ENCODE results near the gene FGF21.

The FGF21 gene

DNA sequence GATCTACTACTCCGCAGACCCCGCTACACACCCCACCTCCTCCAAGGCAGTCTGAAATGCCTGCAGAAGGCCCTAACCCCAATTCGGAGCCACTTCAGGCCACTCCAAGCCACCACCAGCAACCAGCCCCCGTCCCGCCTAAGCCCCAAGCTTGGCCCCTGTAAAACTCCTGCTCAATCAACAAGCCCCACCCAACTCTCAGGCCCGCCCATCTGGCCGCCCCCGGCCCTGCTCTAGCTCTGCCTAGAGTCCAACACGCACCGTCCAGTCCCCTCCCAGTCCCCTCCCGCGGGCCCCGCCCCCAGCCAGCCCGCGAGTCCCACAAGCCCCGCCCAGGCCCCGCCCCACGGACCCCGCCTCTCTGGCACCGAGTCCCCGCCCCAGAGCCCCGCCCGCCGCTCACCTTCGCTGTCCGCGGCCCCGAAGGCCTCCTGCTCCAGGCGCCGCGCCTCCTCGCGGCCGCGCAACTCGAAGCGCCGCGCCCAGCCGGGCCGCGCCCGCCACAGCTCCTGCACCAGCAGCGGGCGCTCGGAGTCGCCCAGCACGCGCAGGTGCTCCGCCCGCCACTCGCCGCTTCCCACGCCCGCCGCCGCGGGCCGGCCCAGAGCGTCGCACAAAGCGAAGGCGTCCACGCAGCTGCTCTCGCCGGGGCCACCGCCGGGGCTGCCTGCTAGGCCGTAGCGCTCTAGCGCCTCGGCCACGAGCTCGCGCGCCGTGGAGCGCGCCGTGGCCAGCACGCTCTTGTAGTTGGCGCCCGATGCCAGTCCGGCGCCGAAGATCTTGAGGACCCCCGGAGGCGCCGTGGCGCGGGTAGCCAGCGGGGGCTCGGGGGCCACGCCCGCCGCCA lies 16.5 kb upstream of the FGF21 start:
- FAIRE-seq = no peak
- peak; percentile 85 for DNase-seq (ENCODE audit: insufficient read length, low spot score)
- no peak for TF ChIP-seq POLR2A (IDR thresholded peaks at IDR 0.05; ENCODE audit: low read depth, low read length)

DNA sequence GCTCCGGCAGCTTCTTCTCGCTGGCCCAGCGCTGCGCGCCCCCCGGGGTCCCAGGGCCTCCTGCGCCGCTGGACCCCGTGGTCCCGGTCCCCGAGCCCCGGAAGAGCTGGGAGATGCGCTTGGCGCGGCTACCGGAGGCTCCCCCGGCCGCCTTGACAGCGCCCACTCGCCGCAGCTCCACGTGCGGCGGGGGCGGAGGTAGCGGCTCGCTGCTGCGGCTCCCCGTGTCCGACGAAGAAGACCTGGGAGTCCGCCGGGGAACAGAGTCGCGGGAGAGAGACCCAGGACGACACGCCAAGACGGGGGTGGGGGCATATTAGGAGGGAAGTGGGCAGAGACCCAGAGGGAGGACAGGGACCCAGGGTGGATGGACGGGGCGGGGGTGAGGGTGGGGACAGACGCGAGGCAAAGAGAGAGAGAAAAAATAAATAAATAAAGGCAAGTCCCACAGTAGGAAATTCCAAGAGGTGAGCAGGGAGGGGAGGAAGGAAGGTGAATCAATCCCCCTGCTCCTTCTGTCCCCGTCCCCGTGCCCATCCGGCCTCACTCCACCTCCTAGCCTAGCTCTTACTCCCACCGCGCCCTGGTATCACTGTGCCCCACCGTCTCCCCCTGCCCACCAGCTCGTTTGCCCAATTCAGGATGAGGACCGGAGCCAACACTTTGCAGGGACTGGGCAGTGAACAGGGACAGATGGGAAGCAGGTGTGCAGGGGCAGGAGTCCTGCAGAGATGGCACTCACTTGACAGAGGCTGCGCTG lies 15.7 kb upstream of the FGF21 start:
- no peak for TF ChIP-seq POLR2A (IDR thresholded peaks at IDR 0.05; ENCODE audit: low read depth, low read length)
- no peak for FAIRE-seq
- DNase-seq (ENCODE audit: insufficient read length, low spot score) = no peak

DNA sequence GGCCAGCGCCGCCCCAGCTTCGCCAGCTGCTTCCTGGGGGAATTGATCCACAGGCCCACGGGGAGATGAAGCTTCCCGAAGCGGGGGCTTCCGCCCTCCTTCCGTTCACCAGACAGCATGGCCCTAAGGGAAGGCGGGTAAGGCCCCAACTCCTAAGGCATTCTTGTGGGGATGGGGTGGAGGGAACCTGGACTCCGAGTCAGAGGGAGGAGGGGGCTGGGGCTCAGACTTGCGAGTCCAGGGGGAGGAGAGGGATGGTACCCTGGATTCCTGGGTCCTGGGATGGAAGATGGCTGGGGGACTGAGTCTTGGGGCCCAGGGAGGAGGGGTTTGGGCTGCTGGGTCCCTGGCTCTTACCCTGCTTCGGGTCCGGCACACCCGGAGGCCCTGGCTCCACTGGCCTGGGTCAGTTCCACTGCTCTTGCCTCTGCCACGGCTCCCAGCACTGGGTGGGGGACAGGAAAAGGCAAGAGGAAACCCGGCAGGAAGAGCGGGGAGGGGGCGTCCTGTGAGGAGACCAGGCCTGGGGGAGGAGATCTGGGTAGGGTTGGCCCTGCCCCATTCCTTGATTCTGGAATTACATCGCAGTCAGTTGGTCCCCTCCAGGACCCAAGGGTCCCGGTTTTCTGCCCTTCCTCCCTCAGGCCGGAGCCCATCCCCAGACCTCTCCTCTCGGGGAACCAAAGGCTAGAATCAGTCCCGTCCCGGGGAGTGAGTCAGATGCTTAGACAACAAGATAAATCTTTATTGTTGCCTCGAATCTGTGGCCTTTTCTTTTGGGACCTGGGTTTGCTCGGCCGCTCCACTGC lies 15.0 kb upstream of the FGF21 start, which contains the start of gene RASIP1:
TSS of gene RASIP1 (minus strand) at position 447 of the 809 bp plus-strand sequence. CDS start at position 119, 328 bp downstream.
- no peak for FAIRE-seq
- DNase-seq (ENCODE audit: insufficient read length, low spot score) = no peak
- TF ChIP-seq POLR2A (IDR thresholded peaks at IDR 0.05; ENCODE audit: low read depth, low read length) = no peak

DNA sequence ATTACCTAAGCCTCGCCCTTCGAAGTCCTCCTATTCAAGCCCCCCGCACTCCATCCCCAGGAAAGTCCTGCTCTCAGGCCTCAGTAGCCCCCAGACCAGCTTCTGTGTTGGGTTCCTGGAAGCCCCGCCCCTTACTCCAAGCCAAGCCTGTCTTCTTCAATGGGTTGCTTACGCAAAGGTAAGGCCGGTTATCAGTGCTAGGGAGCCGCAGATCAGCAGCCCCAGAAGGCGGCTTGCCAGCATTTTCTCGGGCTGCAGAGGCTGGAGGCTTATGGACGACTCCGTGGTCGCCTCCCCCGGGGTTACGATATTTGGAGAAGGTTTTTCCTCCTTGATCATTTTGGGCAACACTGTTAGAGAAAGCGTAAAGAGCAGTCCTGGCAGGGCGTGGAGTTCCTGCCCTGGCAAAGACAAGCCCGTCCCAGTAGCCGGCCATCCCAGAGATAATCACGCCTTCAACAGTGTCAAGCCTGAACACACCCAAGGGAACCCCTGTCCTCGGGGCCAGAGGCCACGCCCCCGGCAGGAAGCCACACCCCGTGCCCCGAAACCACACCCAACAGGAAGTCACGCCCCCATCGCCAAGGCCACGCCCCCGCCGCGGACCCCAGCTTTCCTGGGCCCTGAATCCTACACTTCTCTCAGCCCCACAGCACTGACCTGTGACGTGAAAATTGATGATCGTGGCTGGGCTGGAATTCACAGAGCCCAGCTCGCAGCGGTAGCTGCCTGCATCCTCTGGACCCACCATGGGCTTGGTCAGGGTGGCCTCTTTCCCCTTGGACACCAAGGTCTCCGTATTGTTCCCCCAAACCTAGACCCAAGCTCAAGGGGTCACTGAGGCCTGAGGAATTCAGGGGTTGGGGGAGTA lies 14.0 kb upstream of the FGF21 start:
- no peak for TF ChIP-seq POLR2A (IDR thresholded peaks at IDR 0.05; ENCODE audit: low read depth, low read length)
- DNase-seq (ENCODE audit: insufficient read length, low spot score) (no peak), FAIRE-seq (no peak)

GRCh38 chr19:48742096-48742495 lies 13.2 kb upstream of the FGF21 start:
- FAIRE-seq (no peak), DNase-seq (ENCODE audit: insufficient read length, low spot score) (no peak)
- TF ChIP-seq POLR2A (IDR thresholded peaks at IDR 0.05; ENCODE audit: low read depth, low read length) = no peak

DNA sequence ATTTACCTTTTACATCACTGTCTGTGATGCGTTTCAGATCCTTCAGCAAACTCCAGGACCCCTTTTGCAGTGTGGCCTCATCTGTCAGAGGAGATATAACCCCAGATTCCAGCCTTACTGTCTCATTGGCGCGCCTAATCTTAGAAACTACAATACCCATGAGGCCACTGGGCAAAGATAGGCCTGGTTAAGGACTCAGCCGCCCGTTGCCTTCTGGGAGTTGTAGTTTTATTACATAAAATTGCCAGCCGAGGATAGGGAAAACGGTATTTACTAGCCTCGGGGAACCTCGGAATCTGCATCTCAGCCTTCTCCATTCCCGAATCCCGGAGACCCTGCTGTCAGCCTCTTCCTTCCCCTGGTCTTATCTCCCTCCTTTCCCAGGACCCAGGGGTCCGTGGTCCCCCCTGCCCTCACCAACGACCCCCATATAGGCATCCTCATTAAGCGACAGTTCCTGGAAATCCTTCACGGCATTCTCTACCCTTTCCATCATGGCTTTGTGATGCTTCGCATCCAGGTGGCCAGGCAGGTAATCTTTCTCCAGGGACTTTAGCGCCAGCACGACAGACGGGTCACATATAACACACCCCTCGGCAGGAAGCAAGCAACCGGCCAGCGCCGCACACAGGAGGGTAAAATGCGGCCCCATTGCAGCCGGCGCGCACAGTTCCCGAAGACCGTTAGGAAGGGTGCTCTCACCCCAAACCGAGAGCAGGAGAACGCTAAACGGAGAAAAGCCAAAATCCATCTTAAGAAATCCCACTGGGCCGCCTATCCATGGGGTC lies 9.9 kb upstream of the FGF21 start:
- no peak for TF ChIP-seq POLR2A (IDR thresholded peaks at IDR 0.05; ENCODE audit: low read depth, low read length)
- DNase-seq (ENCODE audit: insufficient read length, low spot score) = no peak
- FAIRE-seq = no peak

DNA sequence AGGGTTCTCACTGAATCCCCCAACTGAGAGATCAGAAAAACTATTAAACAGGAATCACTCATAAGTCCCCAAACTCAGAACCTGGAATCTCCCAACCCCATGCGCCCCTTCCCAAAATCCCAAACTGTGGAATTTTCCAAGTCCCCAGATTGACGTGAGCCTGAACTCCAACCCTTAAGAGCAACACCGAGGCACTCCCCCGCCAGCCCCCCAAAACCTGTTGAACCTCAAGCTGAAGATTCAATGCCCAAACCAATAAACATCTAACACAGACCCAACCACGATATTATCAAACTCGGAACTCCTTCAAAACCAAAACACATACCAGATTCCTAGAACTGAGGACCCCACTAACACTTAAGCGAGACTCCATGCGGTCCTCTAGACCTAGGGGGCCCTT lies 9.2 kb upstream of the FGF21 start:
- DNase-seq (ENCODE audit: insufficient read length, low spot score) (no peak), FAIRE-seq (no peak)
- TF ChIP-seq POLR2A (IDR thresholded peaks at IDR 0.05; ENCODE audit: low read depth, low read length) = no peak

GRCh38 chr19:48746738-48747575 lies 8.4 kb upstream of the FGF21 start, which contains the start of gene IZUMO1:
IZUMO1 (minus strand) TSS chr19:48746909; CDS start chr19:48745859, 1,050 bp downstream.
- DNase-seq (ENCODE audit: insufficient read length, low spot score) = peak; percentile 87
- no peak for TF ChIP-seq POLR2A (IDR thresholded peaks at IDR 0.05; ENCODE audit: low read depth, low read length)
- peak; percentile 52 for FAIRE-seq

- TF ChIP-seq POLR2A (IDR thresholded peaks at IDR 0.05; ENCODE audit: low read depth, low read length) = no peak
These were observed 5.6 kb upstream of the FGF21 start for GRCh38 chr19:48749571-48750198.

DNA sequence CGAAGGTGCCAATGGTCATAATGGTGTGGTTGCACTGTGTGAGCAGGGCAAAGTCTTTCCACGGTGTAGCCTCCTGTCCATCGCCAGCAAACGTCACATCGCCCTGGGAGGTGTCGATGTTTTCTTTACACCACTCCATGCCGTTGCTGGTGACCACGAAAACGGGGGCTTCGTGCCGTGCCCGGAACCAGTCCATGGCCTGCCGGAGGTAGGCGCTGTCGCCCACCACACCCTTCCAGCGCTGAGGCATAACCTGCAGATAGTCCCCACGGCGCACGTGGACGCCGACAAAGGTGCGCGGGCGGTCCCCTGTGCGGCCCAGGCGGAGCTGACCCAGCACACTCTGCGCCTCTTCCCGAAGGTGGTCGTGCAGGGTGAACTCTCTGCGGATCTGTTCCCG lies 5.0 kb upstream of the FGF21 start:
- DNase-seq (ENCODE audit: insufficient read length, low spot score) (no peak), FAIRE-seq (no peak)
- no peak for TF ChIP-seq POLR2A (IDR thresholded peaks at IDR 0.05; ENCODE audit: low read depth, low read length)

More at GRCh38 chr19:48749571-48750198, 5.6 kb upstream of the FGF21 start:
- DNase-seq (ENCODE audit: insufficient read length, low spot score) (no peak), FAIRE-seq (no peak)
